H9 (cell line): ENCODE results near the gene PEX16. TPM values are rescaled to one million over a fixed set of nuclear protein-coding genes. Genes with fewer than 3 reads are reported as not detected.

Experiments
- DNase-seq: peaks from one replicate; pipeline ENCODE4 v3.0.0-alpha.2; 2017
- H2AFZ ChIP-seq: one replicate; pipeline ENCODE4 v1.6.1; 2013; ENCODE audit warnings: mild to moderate bottlenecking, low read length, control low read depth, moderate library complexity
- H2AK5ac ChIP-seq: 2 replicates; pipeline ENCODE4 v1.6.1; 2013; ENCODE audit warnings: low read length, control low read depth, mixed read lengths; ENCODE audit not compliant: insufficient read length
- H2BK120ac ChIP-seq: one replicate; pipeline ENCODE4 v1.6.1; 2013; ENCODE audit warnings: low read depth, mild to moderate bottlenecking, low read length, control low read depth, inconsistent platforms; ENCODE audit not compliant: poor library complexity, severe bottlenecking
- H2BK12ac ChIP-seq: 2 replicates; pipeline ENCODE4 v1.6.1; 2013; ENCODE audit warnings: low read length, control low read depth, mixed read lengths, low read depth; ENCODE audit not compliant: insufficient read length
- H2BK15ac ChIP-seq: 2 replicates; pipeline ENCODE4 v1.6.1; 2013; ENCODE audit warnings: low read depth, low read length, control low read depth
- H2BK20ac ChIP-seq: one replicate; pipeline ENCODE4 v1.6.1; 2013; ENCODE audit warnings: low read depth, mild to moderate bottlenecking, low read length, control low read depth, inconsistent platforms; ENCODE audit not compliant: poor library complexity, severe bottlenecking
- H2BK5ac ChIP-seq: 2 replicates; pipeline ENCODE4 v1.6.1; 2013; ENCODE audit warnings: low read length, control low read depth, mixed read lengths; ENCODE audit not compliant: insufficient read length
- H3K14ac ChIP-seq: 2 replicates; pipeline ENCODE4 v1.6.1; 2013; ENCODE audit warnings: low read length, control low read depth; ENCODE audit not compliant: insufficient read depth
- H3K18ac ChIP-seq: 2 replicates; pipeline ENCODE4 v1.6.1; 2013; ENCODE audit warnings: low read depth, mild to moderate bottlenecking, mixed read lengths, low read length, control low read depth; ENCODE audit not compliant: insufficient read length
- H3K23ac ChIP-seq: 2 replicates; pipeline ENCODE4 v1.6.1; 2013; ENCODE audit warnings: low read length, control low read depth, mixed read lengths, low read depth; ENCODE audit not compliant: insufficient read length
- H3K23me2 ChIP-seq: 2 replicates; pipeline ENCODE4 v1.6.1; 2013; ENCODE audit warnings: low read depth, mild to moderate bottlenecking, mixed read lengths, low read length, control low read depth; ENCODE audit not compliant: insufficient read length, poor library complexity, severe bottlenecking
- H3K27ac ChIP-seq: 2 replicates; pipeline ENCODE4 v1.5.1; 2013; ENCODE audit warnings: low read length, control low read depth, mixed read lengths, low read depth; ENCODE audit not compliant: insufficient read length
- H3K27me3 ChIP-seq: 2 replicates; pipeline ENCODE4 v1.6.1; 2013; ENCODE audit warnings: low read length, control low read depth, inconsistent platforms; ENCODE audit not compliant: insufficient read depth
- H3K4ac ChIP-seq: 2 replicates; pipeline ENCODE4 v1.6.1; 2013; ENCODE audit warnings: low read depth, mild to moderate bottlenecking, control low read depth, inconsistent platforms, low read length, moderate library complexity
- H3K4me1 ChIP-seq: 2 replicates; pipeline ENCODE4 v1.6.1; 2013; ENCODE audit warnings: low read length, control low read depth, inconsistent platforms; ENCODE audit not compliant: insufficient read depth
- H3K4me2 ChIP-seq: 2 replicates; pipeline ENCODE4 v1.6.1; 2013; ENCODE audit warnings: low read length, control low read depth, mixed read lengths; ENCODE audit not compliant: insufficient read length, insufficient read depth
- H3K56ac ChIP-seq: 2 replicates; pipeline ENCODE4 v1.6.1; 2013; ENCODE audit warnings: low read depth, mild to moderate bottlenecking, mixed read lengths, low read length, control low read depth; ENCODE audit not compliant: insufficient read length
- H3K79me1 ChIP-seq: 2 replicates; pipeline ENCODE4 v1.6.1; 2013; ENCODE audit warnings: low read depth, mild to moderate bottlenecking, moderate library complexity, low read length, control low read depth, inconsistent platforms; ENCODE audit not compliant: insufficient read depth, poor library complexity, severe bottlenecking
- H3K79me2 ChIP-seq: 2 replicates; pipeline ENCODE4 v1.6.1; 2013; ENCODE audit warnings: low read length, control low read depth, inconsistent platforms; ENCODE audit not compliant: insufficient read depth
- H3K9ac ChIP-seq: 2 replicates; pipeline ENCODE4 v1.6.1; 2013; ENCODE audit warnings: low read length, control low read depth, mixed read lengths; ENCODE audit not compliant: insufficient read length; ENCODE audit errors: extremely low read depth
- H3K9me3 ChIP-seq: one replicate; pipeline ENCODE4 v1.6.1; 2013; ENCODE audit warnings: low read depth, low read length, inconsistent platforms; ENCODE audit not compliant: control insufficient read depth
- H3T11ph ChIP-seq: one replicate; pipeline ENCODE4 v1.6.1; 2013; ENCODE audit warnings: mild to moderate bottlenecking, low read length, control low read depth, inconsistent platforms
- H4K20me1 ChIP-seq: one replicate; pipeline ENCODE4 v1.6.1; 2013; ENCODE audit not compliant: control insufficient read depth, insufficient read length, insufficient read depth
- H4K5ac ChIP-seq: 2 replicates; pipeline ENCODE4 v1.6.1; 2013; ENCODE audit warnings: low read depth, mild to moderate bottlenecking, mixed read lengths, low read length, control low read depth; ENCODE audit not compliant: insufficient read length
- H4K8ac ChIP-seq: replicated peaks from 2 replicates; pipeline ENCODE4 v1.6.1; 2013; ENCODE audit warnings: low read length, control low read depth, mixed read lengths, low read depth; ENCODE audit not compliant: insufficient read length
- H4K91ac ChIP-seq: 2 replicates; pipeline ENCODE4 v1.6.1; 2013; ENCODE audit warnings: low read depth, mild to moderate bottlenecking, moderate library complexity, mixed read lengths, low read length, control low read depth; ENCODE audit not compliant: insufficient read length
- H3K27ac Mint-ChIP-seq, 3 experiments: 2 replicates in 2 of 3; 3 replicates in 1 of 3; pipeline ENCODE4 v1.8.0; 2020 to 2021; ENCODE audit warnings: mixed read lengths in 3 of 3, mild to moderate bottlenecking in 1 of 3, moderate library complexity in 1 of 3
- H3K27me3 Mint-ChIP-seq: 2 replicates; pipeline ENCODE4 v1.8.0; 2021; ENCODE audit warnings: low read depth, mild to moderate bottlenecking, moderate library complexity, mixed read lengths
- H3K36me3 Mint-ChIP-seq, 3 experiments: 2 replicates in 2 of 3; 3 replicates in 1 of 3; pipeline ENCODE4 v1.8.0; 2020 to 2021; ENCODE audit warnings: low read depth in 3 of 3, mixed read lengths in 3 of 3; ENCODE audit not compliant: insufficient read depth in 1 of 3
- H3K4me1 Mint-ChIP-seq, 2 experiments: 2 replicates each; pipeline ENCODE4 v1.8.0; 2020; ENCODE audit warnings: mixed read lengths in 2 of 2
- H3K4me3 Mint-ChIP-seq, 2 experiments: 2 replicates in 1 of 2; 3 replicates in 1 of 2; pipeline ENCODE4 v1.8.0; 2020 to 2021; ENCODE audit warnings: mild to moderate bottlenecking in 2 of 2, mixed read lengths in 2 of 2, moderate library complexity in 1 of 2
- H3K9me3 Mint-ChIP-seq, 2 experiments: 2 replicates in 1 of 2; 3 replicates in 1 of 2; pipeline ENCODE4 v1.8.0; 2020; ENCODE audit warnings: mild to moderate bottlenecking in 2 of 2, mixed read lengths in 2 of 2, moderate library complexity in 1 of 2
- WGBS: extraction: QIAGEN DNeasy Blood & Tissue Kit; methylation state at CpG from one replicate; pipeline ENCODE4 v1.1.7; 2013; ENCODE audit warnings: missing lambda C conversion rate, low lambda C conversion rate, mixed read lengths; ENCODE audit not compliant: insufficient read length; ENCODE audit errors: extremely low coverage; 5-methylcytosine and 5-hydroxymethylcytosine counted together
- total RNA-seq: library from RNA; stranded (reverse); gene quantifications from 2 replicates; pipeline ENCODE4 v1.2.1, GENCODE V29; 2021
- TF ChIP-seq, protein P1 (sequence below): fragments of 200-600 bp; sonication (generic); conservative IDR thresholded peaks from 3 replicates; pipeline ENCODE4 v1.8.0; 2021; ENCODE audit warnings: antibody characterized with exemption, mild to moderate bottlenecking

Gene PEX16
- total RNA-seq, 1 experiment from 2014 or later = 30.8 TPM

DNA sequence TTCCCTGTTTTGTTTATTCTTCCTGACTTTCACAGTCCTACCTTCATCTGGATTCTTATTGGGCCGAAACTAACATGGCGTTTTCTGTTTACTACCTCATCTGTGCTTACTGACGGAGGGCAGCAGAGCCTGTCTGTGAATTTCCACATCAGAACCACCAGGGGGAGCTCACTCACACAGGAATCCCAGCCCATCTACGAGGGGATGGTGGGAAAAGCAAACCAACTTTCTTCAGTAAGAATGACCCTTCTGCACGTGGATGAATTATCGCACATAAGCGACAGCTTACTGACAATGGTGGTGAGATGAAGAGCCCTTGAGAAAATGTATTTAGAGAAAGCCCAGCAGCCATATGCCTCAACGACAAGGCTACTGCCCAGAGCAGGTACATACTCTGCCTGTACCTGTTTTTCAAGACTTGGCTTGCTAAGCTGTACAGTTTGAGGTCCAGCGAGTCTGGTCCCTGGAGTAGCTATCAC, 47.3 kb upstream of the PEX16 start:
- no peak overlapping the region for H4K91ac ChIP-seq
- H3K18ac ChIP-seq = no peak overlapping the region
- H3K27me3 Mint-ChIP-seq = no peaks in the 10 kb centered on the region
- peaks cover 7 to 32% (median 23%) of the 10 kb centered on the region in 3 experiments; a peak in 5 of 7 replicates for H3K36me3 Mint-ChIP-seq
- no peak overlapping the region for H4K8ac ChIP-seq
- no peak overlapping the region for H3K27ac ChIP-seq
- H4K20me1 ChIP-seq = no peaks in the 10 kb centered on the region
- H2BK5ac ChIP-seq = no peak overlapping the region
- DNase-seq = peak; percentile 76
- no peak overlapping the region for H3K4ac ChIP-seq
- no peaks in the 10 kb centered on the region for H3K9me3 Mint-ChIP-seq
- no peak overlapping the region for H2BK120ac ChIP-seq
- H3K14ac ChIP-seq = no peak overlapping the region
- no peaks in the 10 kb centered on the region for H3K4me1 ChIP-seq
- no peak overlapping the region for H2BK20ac ChIP-seq
- H3K56ac ChIP-seq = no peak overlapping the region
- no peak overlapping the region for H3K4me3 Mint-ChIP-seq
- no peak overlapping the region for H3K23ac ChIP-seq
- H3K27ac Mint-ChIP-seq = no peak overlapping the region
- no peaks in the 10 kb centered on the region for H3K79me1 ChIP-seq
- TF ChIP-seq, protein P1, sequence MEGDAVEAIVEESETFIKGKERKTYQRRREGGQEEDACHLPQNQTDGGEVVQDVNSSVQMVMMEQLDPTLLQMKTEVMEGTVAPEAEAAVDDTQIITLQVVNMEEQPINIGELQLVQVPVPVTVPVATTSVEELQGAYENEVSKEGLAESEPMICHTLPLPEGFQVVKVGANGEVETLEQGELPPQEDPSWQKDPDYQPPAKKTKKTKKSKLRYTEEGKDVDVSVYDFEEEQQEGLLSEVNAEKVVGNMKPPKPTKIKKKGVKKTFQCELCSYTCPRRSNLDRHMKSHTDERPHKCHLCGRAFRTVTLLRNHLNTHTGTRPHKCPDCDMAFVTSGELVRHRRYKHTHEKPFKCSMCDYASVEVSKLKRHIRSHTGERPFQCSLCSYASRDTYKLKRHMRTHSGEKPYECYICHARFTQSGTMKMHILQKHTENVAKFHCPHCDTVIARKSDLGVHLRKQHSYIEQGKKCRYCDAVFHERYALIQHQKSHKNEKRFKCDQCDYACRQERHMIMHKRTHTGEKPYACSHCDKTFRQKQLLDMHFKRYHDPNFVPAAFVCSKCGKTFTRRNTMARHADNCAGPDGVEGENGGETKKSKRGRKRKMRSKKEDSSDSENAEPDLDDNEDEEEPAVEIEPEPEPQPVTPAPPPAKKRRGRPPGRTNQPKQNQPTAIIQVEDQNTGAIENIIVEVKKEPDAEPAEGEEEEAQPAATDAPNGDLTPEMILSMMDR = peak; percentile 93
- no peaks in the 10 kb centered on the region for H3K9me3 ChIP-seq
- H2BK15ac ChIP-seq = no peak overlapping the region
- no peak overlapping the region for H2AFZ ChIP-seq
- no peaks in the 10 kb centered on the region for H3K4me1 Mint-ChIP-seq
- no peak overlapping the region for H3K9ac ChIP-seq
- H3K79me2 ChIP-seq = no peaks in the 10 kb centered on the region
- no peak overlapping the region for H4K5ac ChIP-seq
- H2AK5ac ChIP-seq = no peak overlapping the region
- no CpG with 5 or more reads among the region's 9 CpGs for WGBS
- no peak overlapping the region for H2BK12ac ChIP-seq
- no peaks in the 10 kb centered on the region for H3K27me3 ChIP-seq
- H3T11ph ChIP-seq = no peak overlapping the region
- no peaks in the 10 kb centered on the region for H3K23me2 ChIP-seq
- no peak overlapping the region for H3K4me2 ChIP-seq
